GM19035 (cell line): Measurements from ENCODE around the gene EMX2.

ENCODE experiments used
- ATAC-seq: cut with Tn5 transposase; IDR thresholded peaks from one replicate; pipeline ENCODE4 v1.9.1; 2021; ENCODE audit not compliant: unreplicated experiment

EMX2 gene

DNA sequence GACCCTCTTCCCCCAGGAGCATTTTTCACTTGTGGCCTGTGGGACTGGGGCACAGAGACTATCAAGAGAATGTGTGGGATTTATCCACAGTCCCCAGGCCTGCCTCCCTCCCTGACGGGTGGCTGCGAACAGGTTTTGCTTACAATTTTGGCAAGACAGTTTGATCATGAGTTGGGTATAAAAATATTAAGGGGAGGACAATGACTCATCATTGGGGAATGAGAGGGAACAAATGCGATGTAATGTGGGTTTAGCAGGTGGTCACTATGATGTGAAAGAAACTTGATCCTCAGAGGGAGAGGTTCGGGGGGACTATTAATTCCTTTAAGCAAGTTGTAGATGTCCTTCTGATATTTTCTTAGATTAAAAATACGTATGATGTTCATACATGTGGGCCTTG is 52.2 kb downstream of the EMX2 start:
- ATAC-seq: no peak

DNA sequence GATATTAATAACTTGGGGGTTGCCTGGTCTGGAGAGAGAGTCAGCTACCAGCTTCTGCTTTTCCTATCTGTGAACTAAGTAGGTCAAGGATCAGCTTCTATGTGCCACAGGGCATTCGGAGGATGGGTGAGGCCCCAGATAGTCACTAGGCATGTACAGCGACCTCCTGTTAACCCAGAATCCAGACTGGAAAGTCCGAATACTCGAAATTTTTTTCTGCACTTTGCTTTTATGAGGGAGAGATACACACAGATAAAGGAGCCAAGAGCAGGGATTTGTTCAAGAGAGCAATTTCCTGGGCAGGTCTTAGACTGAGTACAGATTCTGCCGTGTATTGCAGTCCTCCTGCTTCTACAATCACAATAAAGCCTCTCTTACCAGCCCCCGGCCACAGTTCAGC is 54.2 kb downstream of the EMX2 start:
- no peak for ATAC-seq

DNA sequence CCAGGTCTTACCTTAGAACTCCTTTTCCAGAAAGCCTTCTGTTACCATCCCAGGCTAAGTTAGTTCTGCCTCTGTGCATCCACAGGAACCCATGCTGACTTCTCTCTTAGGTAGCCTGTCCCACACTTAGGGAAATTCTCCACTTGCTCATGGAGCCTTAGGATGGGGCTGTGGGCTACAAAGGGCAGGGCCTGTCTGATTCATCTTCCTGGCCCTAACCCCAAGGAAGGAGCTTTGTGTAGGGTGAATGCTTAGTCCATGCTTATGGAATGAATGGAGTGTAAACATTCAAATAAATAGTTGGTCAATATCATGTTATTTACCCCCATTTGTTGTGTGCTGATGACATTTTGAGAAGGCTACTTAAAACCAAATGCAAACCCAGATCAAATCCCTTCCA is 54.7 kb downstream of the EMX2 start:
- no peak for ATAC-seq
